T-helper 2 cell (primary cell): ENCODE results near the gene KRT38.

ENCODE experiments used
- DNase-seq, 5 experiments: peaks; one replicate each; pipeline versions ENCODE4 v3.0.0 to v3.0.0-alpha.2; 2012 to 2022

Gene KRT38

GRCh38 chr17:41393826-41394225 is 47.0 kb downstream of the KRT38 start:
- no peak for DNase-seq

- no peak for DNase-seq
Observed at GRCh38 chr17:41393294-41393693, 47.5 kb downstream of the KRT38 start.

- DNase-seq, result no peak
Observed at GRCh38 chr17:41392278-41392677, 48.5 kb downstream of the KRT38 start.

- no peak for DNase-seq
Observed at GRCh38 chr17:41391535-41391934, 49.2 kb downstream of the KRT38 start.

- no peak for DNase-seq
Observed at GRCh38 chr17:41390411-41390938, 50.3 kb downstream of the KRT38 start.

GRCh38 chr17:41387670-41388069 is 53.1 kb downstream of the KRT38 start:
- DNase-seq, result no peak

- no peak for DNase-seq
Observed at GRCh38 chr17:41386227-41386626, 54.6 kb downstream of the KRT38 start.
